ENCODE measurements around the gene ATG3.
A peak's percentile ranks its signal among the peaks of the same experiment; 100 is the strongest.
"Not testable (repeated sequence)": the region's sequence is repeated elsewhere in the genome, so short reads cannot be mapped to it uniquely, and the experiment has no call there.

ATG3 gene

DNA sequence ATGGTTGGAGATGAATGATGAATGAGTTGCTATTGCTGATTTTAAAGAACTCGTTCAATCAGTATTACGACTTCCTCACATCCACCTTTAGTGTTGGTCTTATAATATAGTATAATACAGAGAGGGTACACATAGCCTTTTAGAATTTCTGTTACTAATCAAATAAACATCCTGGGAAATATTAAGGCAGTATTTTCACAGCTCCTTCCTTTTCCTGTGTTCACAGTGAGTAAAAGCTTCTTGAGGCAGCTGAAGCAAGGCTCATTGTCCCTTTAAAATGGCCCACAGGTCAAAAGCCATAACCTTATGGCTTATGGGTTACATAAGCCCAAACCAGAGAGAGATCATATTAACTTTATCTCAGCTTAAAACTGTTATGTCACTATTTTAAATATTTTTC is 61.1 kb downstream of the ATG3 start:
- TF ChIP-seq, protein P1, sequence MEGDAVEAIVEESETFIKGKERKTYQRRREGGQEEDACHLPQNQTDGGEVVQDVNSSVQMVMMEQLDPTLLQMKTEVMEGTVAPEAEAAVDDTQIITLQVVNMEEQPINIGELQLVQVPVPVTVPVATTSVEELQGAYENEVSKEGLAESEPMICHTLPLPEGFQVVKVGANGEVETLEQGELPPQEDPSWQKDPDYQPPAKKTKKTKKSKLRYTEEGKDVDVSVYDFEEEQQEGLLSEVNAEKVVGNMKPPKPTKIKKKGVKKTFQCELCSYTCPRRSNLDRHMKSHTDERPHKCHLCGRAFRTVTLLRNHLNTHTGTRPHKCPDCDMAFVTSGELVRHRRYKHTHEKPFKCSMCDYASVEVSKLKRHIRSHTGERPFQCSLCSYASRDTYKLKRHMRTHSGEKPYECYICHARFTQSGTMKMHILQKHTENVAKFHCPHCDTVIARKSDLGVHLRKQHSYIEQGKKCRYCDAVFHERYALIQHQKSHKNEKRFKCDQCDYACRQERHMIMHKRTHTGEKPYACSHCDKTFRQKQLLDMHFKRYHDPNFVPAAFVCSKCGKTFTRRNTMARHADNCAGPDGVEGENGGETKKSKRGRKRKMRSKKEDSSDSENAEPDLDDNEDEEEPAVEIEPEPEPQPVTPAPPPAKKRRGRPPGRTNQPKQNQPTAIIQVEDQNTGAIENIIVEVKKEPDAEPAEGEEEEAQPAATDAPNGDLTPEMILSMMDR (IDR thresholded peaks at IDR 0.05; ENCODE audit: borderline replicate concordance, insufficient read depth, low read depth, low read length), result no peak
- H3K4me3 ChIP-seq (ENCODE audit: low read depth, low read length), result no peak overlapping the region

DNA sequence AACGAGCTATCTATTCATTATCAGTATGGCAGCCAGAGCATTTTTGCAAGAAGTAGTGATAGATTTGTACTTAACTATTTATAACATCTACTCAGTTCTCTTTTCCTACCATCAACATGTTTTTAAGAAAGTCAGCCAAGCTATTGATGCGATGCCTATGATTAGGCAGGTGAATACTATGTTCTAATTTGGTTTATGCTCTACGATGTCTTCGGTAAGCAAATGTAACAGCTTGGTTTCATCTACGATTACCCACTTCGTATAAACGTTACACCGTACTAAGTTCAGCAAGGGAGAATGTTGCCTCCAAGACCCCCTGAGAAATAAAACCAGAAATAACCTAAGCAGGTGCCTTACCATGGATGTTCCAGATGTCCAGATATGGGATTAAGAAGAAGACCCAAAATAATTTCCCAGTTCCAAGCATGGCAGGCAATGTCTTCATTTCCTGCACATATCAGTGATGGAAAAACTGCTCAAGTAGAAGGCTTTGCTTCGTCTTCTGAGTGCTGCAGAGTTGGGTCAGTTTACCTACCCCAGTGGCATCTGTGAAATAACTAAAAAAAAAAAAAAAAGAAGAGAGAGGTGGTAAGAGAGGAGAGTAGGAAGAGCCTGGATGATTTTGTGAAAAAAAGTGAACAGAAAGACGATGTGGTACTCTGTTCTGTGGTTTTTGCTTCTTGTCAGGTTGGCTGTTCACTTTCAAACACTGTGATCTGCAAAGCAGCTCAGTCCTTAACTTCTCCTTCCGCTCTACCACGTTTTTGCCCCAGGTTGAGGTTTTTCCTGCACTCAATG is 62.6 kb downstream of the ATG3 start, which contains the start of gene BTLA:
Gene BTLA, minus strand, starts transcription at position 559 of the 798 bp plus-strand sequence. Its CDS starts 114 bp downstream, at position 445.
- H3K4me3 ChIP-seq (ENCODE audit: low read depth, low read length), result peak within 1 kb of the TSS; percentile 65
- TF ChIP-seq, protein P1 (IDR thresholded peaks at IDR 0.05; ENCODE audit: borderline replicate concordance, insufficient read depth, low read depth, low read length), result no peak

DNA sequence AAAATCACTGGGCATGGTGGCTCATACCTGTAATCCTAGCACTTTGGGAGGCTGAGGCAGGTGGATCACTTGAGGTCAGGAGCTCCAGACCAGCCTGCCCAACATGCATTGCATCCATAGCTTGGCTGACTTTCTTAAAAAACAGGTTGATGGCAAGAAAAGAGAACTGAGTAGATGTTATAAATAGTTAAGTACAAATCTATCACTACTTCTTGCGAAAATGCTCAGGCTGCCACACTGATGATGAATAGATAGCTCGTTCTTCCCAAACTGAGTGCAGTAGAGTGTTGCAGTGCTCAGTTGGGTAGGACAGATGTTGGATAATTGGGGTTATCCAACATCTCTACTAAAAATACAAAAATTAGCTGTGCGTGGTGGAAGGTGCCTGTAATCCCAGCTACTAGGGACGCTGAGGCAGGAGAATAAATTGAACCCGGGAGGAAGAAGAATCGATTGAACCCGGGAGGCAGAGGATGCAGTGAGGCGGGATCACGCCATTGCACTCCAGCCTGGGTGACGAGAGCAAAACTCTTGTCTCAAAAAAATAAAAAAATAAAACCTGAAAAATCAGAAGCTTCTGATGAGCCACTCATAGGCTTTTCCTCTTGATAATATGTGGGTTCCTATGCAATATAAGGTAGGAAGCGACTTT is 63.7 kb downstream of the ATG3 start:
- TF ChIP-seq, protein P1 (IDR thresholded peaks at IDR 0.05; ENCODE audit: borderline replicate concordance, insufficient read depth, low read depth, low read length), result no peak
- peak overlapping the region; percentile 65 for H3K4me3 ChIP-seq (ENCODE audit: low read depth, low read length)

DNA sequence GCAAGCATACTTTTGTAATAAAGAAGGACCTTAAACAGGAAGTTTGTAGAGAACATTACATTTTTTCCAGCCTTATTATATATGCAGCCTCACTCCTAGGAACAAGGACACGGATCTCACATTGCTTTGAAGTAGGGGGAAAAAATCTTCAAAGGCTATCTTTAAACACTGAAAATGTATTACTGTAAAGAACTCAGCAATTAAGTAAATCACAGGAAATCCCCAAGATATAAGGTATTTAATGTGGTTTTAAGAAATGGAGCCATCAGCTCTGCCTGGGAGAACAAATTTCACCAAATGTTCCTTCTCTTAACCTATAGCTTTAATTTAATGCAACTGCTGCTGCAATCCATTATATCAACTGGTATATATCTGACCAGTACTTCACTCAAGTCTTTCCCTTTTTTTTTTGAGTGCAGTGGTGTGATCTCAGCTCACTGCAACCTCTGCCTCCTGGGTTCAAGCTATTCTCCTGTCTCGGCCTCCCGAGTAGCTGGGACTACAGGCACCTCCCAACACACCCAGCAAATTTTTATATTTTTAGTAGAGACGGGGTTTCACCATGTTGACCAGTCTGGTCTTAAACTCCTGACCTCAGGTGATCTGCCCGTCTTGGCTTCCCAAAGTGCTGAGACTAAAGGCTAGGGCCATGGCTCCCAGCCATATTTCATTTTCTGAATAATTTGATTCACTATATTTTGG is 65.2 kb downstream of the ATG3 start:
- TF ChIP-seq, protein P1 (IDR thresholded peaks at IDR 0.05; ENCODE audit: borderline replicate concordance, insufficient read depth, low read depth, low read length), result no peak
- H3K4me3 ChIP-seq (ENCODE audit: low read depth, low read length), result peak overlapping the region; percentile 65

DNA sequence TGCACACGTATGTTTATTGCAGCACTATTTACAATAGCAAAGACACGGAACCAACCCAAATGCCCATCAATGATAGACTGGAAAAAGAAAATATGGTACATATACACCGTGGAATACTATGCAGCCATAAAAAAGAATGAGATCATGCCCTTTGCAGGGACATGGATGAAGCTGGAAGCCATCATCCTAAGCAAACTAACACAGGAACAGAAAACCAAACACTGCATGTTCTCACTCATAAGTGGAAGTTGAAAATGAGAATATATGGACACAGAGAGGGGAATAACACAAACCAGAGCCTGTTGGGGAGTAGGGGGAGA is 67.4 kb downstream of the ATG3 start:
- not testable (repeated sequence) for H3K4me3 ChIP-seq (ENCODE audit: low read depth, low read length)

DNA sequence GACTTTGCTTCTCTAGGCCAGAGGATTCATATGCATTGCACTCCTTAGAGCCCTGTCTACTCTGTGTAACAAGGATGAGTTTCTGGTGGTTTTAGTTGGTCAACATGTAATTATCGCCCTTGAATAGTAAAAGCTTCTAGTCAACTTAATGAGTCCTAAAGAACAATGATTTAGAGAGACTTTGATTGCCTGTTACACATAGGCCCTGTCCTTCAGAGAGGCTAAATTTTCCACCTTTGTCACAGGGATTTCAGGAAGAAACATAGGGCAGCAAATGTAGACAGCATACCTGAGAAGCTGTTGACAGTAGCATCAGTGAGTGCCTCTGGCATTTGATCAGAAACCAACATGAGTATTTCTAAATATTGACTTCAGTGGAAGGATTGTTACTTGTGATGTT is 69.6 kb downstream of the ATG3 start:
- TF ChIP-seq, protein P1 (IDR thresholded peaks at IDR 0.05; ENCODE audit: borderline replicate concordance, insufficient read depth, low read depth, low read length), result no peak
- no peak overlapping the region for H3K4me3 ChIP-seq (ENCODE audit: low read depth, low read length)

DNA sequence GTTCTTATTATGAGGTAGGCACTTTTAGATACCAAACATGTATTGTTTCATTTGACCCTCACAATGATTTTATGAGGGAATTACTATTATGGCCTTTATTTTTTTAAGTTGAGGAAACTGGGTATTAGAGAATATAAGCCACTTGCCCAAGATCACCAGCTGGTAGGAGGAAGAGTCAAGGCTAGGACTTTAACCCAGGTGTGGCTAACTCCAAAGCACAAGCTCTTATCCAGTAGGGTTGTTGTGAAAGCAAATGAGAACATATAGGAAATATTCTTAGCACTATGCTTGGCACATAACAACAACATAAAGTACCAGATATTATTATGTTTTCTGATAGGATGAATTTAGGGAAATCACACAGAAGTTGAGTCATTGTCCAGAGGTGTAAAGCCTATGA is 70.4 kb downstream of the ATG3 start:
- H3K4me3 ChIP-seq (ENCODE audit: low read depth, low read length), result no peak overlapping the region
- TF ChIP-seq, protein P1 (IDR thresholded peaks at IDR 0.05; ENCODE audit: borderline replicate concordance, insufficient read depth, low read depth, low read length), result no peak
